ENCODE data around the gene APOBEC4.

GRCh38 chr1:183630748-183631147 lies 22.4 kb downstream of the APOBEC4 start:
- TF ChIP-seq CTCF (IDR thresholded peaks at IDR 0.05) (no peak), POLR2A (IDR thresholded peaks at IDR 0.05) (no peak)

Data from body of pancreas (tissue), 4 donors.